SK-N-MC (cell line): ENCODE measurements around the gene RBMS1.

Source experiments
- EZH2 ChIP-seq: fragments of 200-600 bp; sonication (generic); IDR thresholded peaks from one replicate; pipeline ENCODE4 v1.6.1; 2017; ENCODE audit warnings: antibody characterized with exemption
- FOXP2 ChIP-seq: optimal IDR thresholded peaks from 2 replicates; pipeline ENCODE3; 2011; ENCODE audit warnings: mild to moderate bottlenecking, moderate library complexity; ENCODE audit not compliant: insufficient read depth; ENCODE audit errors: extremely low read length, control extremely low read depth
- POLR2AphosphoS5 ChIP-seq: IDR thresholded peaks from 2 replicates; pipeline ENCODE4 v1.6.1; 2012; ENCODE audit warnings: mild to moderate bottlenecking, low read depth, low read length, borderline replicate concordance

- TF ChIP-seq EZH2 (no peak), POLR2AphosphoS5 (no peak), FOXP2 (no peak)
Measured at GRCh38 chr2:160463245-160463644, 30.4 kb downstream of the RBMS1 start.
